HG02763 (cell line): Measurements from ENCODE around the gene SPATA20.

Source experiments
- ATAC-seq: cut with Tn5 transposase; IDR thresholded peaks from one replicate; pipeline ENCODE4 v1.9.1; 2021; ENCODE audit warnings: mild to moderate bottlenecking, moderate library complexity; ENCODE audit not compliant: unreplicated experiment

SPATA20 gene

DNA sequence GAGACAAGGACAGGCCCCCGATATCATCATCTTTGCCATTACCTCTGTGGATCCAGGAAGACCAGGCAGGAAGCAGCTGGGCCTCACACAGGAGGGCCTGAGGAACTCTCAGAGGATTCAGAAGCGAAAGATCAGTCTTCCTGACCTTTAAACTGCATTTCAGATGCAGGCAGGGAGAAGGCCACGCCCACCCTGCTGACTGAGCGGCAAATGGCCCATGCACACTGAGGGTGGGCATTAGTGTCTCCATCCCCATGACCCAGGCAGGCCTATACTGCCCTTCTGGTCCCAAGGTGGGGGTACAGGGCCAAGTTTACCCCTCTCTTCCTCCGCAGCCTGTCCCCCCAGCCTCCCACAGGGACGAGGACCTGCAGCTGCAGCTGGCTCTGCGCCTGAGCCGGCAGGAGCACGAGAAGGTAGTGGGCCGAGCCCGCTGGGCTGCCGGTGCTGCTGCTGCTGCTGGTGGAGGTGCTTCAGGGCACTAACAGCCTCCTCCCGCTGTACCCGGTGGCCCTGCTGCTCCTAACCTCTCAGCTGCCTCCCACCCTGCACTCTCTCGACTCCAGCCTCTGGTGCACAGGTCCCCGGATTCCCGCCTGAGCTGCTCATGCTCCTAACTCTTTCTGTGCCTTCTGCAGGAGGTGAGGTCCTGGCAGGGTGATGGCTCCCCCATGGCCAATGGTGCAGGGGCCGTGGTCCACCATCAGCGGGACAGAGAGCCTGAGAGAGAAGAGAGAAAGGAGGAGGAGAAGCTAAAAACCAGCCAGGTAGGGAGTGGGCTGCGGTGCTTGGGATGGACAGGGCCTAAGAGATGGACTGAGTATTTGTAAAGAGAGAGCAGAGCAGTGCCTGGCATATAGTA lies 8.2 kb upstream of the SPATA20 start:
- no peak for ATAC-seq

- no peak for ATAC-seq
Observed at GRCh38 chr17:50539762-50540559, 7.0 kb upstream of the SPATA20 start.

DNA sequence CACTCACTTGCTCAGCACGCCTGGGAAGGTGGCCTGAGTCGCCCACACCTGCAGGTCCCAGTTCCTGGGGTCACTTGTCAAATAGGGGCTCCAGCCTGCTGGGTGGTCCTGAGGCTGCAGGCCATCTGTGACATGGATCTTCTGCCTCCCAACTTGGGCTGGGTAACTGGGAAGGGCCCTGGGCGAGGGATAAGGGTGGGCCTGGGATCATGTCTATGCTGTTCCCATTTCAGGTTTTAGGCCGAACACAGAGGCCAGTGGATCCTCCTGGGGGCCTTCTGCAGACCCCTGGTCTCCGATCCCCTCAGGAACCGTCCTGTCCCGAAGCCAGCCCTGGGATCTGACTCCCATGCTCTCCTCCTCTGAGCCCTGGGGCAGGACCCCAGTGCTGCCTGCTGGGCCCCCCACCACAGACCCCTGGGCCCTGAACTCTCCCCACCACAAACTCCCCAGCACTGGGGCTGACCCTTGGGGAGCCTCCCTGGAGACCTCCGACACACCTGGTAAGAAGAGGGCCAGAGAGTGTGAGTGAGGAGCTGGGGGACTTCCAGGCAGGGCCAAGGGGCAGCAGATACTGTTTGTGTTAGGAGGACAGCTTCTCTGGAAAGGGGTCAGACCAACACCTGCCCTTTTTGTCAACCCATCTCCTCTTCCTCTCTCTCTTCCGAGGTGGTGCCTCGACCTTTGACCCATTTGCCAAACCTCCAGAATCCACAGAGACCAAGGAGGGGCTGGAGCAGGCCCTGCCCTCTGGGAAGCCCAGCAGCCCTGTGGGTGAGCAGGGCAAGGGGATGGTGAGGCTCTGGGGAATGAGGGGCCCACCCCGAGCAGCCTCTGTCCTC lies 6.2 kb upstream of the SPATA20 start:
- no peak for ATAC-seq

DNA sequence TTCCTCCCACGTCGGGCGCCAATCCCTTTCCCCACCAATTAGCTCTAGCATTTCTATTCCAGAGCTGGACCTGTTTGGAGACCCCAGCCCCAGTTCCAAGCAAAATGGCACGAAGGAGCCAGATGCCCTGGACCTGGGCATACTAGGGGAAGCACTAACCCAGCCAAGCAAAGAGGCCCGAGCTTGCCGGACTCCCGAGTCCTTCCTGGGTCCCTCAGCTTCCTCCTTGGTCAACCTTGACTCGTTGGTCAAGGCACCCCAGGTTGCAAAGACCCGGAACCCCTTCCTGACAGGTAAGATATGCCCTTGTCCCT lies 5.6 kb upstream of the SPATA20 start:
- ATAC-seq = no peak

GRCh38 chr17:50541716-50542688 lies 5.0 kb upstream of the SPATA20 start:
- peak; percentile 72 for ATAC-seq

DNA sequence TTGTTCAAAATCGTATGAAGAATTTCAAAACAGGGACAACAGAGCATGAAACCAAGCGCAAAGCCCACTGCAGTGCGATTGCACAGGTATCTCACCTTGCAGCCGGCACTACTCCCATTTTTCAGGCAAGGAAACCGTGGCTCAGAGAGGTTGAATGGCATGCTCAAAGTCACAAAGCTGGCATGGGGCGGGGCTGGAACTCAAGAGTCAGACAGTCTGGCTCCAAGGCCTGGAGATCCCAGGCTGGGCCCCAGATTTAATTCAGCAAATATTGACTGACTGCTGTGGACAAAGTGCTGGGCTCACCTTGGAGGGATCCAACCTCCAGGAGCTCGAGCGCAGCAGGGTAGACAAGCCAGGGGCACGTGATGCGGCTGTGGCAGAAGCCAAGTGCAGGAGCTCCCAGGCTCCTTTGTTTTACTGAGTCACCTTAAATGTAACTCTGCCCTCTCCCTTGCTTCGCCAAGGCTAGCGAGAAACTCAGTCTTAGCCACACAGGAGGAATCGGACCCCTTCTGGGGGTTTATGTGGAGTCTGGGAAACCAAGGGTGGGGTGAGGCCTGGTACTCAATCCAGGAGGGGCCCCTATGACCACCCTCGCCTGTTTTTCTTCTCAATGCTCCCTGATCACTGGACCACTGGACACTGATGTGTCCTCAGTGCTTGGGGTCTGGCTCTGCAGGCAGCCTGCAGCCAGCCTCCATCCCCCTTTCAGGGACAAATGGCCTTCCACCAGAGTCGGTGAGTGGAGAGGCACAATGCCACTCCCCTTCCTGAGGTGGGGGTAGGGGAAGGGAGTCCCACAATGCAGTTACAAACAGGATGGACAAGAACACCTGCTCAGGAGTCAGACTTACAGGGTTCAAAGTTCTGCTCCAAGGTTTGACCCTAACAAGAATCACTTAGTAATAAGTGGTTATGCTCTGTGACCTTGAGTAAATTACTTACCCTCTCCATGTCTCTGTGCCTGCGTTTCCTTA lies 3.9 kb upstream of the SPATA20 start:
- ATAC-seq = no peak

- ATAC-seq = no peak
Observed at GRCh38 chr17:50544516-50544915, 2.5 kb upstream of the SPATA20 start.

DNA sequence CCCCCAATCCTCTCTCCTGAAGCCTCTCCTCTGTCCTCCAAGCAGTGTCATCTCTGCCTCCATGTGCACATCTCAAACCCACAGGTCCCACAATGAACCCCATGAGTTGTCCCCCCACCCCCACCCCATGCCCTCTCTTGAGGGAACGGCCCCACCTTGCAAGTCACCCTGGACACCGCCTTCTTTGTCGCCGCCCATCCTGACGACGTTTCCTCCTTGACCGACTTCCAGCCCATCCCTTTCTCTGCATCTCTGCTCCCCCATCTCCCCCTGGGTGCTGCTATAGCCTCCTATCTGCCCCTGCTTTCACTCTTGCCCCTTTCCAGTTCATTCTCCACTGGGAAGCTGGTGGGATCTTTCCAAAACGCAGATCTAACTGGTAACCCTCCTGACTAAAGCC lies 1.7 kb upstream of the SPATA20 start:
- no peak for ATAC-seq

GRCh38 chr17:50546701-50547034 lies 306 bp upstream of the SPATA20 start:
- ATAC-seq = no peak

DNA sequence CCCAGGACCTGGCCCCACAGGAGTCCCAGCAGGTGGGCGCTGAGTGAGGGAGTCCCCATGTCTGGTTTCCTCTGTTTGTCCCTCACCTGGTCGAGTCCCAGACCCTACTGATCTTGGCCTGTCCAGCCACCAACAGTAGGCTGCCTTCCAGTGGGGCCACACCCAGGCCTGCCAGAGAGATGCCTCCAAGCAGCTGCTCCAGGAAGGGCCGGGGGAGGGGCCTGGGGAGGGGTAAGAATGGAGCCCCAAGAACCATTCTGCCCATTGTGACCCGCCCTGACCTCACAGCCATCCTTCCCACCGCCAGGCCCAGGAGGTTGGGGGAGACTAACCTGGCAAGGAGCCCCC lies 736 bp downstream of the SPATA20 start:
- ATAC-seq = no peak

- ATAC-seq = no peak
Observed at GRCh38 chr17:50548831-50549230, 1.9 kb downstream of the SPATA20 start.

- ATAC-seq = no peak
Observed at GRCh38 chr17:50549256-50549941, 2.4 kb downstream of the SPATA20 start.

- no peak for ATAC-seq
Observed at GRCh38 chr17:50549969-50550368, 3.0 kb downstream of the SPATA20 start.

GRCh38 chr17:50550661-50551432 lies 3.9 kb downstream of the SPATA20 start:
- ATAC-seq = no peak

DNA sequence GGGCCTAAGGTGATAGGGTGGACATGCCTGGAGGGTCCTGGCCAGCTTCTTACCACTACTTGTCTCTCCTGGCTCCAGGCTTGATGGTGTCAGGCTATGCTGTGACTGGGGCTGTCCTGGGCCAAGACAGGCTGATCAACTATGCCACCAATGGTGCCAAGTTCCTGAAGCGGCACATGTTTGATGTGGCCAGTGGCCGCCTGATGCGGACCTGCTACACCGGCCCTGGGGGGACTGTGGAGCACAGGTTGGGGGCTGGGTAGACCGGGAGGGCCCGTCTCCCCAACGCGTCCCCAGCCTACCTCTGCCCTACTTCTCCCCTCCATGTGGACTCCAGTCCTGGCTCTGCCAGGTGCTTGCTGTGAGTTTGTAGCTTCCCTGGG lies 4.5 kb downstream of the SPATA20 start:
- no peak for ATAC-seq

- no peak for ATAC-seq
Observed at GRCh38 chr17:50551884-50552283, 4.9 kb downstream of the SPATA20 start.

GRCh38 chr17:50554201-50554600 lies 7.2 kb downstream of the SPATA20 start:
- no peak for ATAC-seq

- ATAC-seq = no peak
Observed at GRCh38 chr17:50556803-50557202, 9.8 kb downstream of the SPATA20 start.
